ENCODE data around the gene KRT6B. TPM values are rescaled to one million over a fixed set of nuclear protein-coding genes. Genes with fewer than 3 reads are reported as not detected.

KRT6B gene
- polyA plus RNA-seq, 1 donor from 2014 or later: not detected

GRCh38 chr12:52446367-52447045 lies 5.4 kb downstream of the KRT6B start:
- Histone ChIP-seq H3K9me3 (ENCODE audit: low read length) (no peaks in the 10 kb centered on the region), H3K4me2 (ENCODE audit: low read length) (no peak overlapping the region), H3F3A (ENCODE audit: insufficient read depth, low read length, poor library complexity, severe bottlenecking) (no peaks in the 10 kb centered on the region), H2AFZ (ENCODE audit: low read depth, low read length) (no peak overlapping the region), H3K9me2 (ENCODE audit: insufficient read depth, low read length) (no peaks in the 10 kb centered on the region), H3K27ac (ENCODE audit: low read length) (no peak overlapping the region), H3K36me3 (ENCODE audit: insufficient read depth, low read length) (no peaks in the 10 kb centered on the region), H3K79me2 (replicated peaks; ENCODE audit: insufficient read depth, low read length) (no peaks in the 10 kb centered on the region), H3K27me3 (ENCODE audit: insufficient read depth, low read depth, low read length) (no peaks in the 10 kb centered on the region), H3K9ac (ENCODE audit: low read length) (no peak overlapping the region), H4K20me1 (ENCODE audit: insufficient read depth) (no peaks in the 10 kb centered on the region), H3K4me3 (ENCODE audit: low read length) (no peak overlapping the region)
- TF ChIP-seq SMC3 (conservative IDR thresholded peaks at IDR 0.05; ENCODE audit: poor library complexity) (no peak), MXI1 (conservative IDR thresholded peaks at IDR 0.05; ENCODE audit: poor library complexity, severe bottlenecking) (no peak), EZH2 (IDR thresholded peaks at IDR 0.05; ENCODE audit: borderline replicate concordance, insufficient read depth, low read length, poor library complexity, severe bottlenecking) (no peak), POLR2AphosphoS5 (IDR thresholded peaks at IDR 0.05) (no peak), RAD21 (conservative IDR thresholded peaks at IDR 0.05) (no peak), TAF1 (IDR thresholded peaks at IDR 0.05; ENCODE audit: low read depth) (no peak)
- TF ChIP-seq, protein P1, sequence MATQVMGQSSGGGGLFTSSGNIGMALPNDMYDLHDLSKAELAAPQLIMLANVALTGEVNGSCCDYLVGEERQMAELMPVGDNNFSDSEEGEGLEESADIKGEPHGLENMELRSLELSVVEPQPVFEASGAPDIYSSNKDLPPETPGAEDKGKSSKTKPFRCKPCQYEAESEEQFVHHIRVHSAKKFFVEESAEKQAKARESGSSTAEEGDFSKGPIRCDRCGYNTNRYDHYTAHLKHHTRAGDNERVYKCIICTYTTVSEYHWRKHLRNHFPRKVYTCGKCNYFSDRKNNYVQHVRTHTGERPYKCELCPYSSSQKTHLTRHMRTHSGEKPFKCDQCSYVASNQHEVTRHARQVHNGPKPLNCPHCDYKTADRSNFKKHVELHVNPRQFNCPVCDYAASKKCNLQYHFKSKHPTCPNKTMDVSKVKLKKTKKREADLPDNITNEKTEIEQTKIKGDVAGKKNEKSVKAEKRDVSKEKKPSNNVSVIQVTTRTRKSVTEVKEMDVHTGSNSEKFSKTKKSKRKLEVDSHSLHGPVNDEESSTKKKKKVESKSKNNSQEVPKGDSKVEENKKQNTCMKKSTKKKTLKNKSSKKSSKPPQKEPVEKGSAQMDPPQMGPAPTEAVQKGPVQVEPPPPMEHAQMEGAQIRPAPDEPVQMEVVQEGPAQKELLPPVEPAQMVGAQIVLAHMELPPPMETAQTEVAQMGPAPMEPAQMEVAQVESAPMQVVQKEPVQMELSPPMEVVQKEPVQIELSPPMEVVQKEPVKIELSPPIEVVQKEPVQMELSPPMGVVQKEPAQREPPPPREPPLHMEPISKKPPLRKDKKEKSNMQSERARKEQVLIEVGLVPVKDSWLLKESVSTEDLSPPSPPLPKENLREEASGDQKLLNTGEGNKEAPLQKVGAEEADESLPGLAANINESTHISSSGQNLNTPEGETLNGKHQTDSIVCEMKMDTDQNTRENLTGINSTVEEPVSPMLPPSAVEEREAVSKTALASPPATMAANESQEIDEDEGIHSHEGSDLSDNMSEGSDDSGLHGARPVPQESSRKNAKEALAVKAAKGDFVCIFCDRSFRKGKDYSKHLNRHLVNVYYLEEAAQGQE (IDR thresholded peaks at IDR 0.05; ENCODE audit: borderline replicate concordance): no peak
- TF ChIP-seq, protein P2, sequence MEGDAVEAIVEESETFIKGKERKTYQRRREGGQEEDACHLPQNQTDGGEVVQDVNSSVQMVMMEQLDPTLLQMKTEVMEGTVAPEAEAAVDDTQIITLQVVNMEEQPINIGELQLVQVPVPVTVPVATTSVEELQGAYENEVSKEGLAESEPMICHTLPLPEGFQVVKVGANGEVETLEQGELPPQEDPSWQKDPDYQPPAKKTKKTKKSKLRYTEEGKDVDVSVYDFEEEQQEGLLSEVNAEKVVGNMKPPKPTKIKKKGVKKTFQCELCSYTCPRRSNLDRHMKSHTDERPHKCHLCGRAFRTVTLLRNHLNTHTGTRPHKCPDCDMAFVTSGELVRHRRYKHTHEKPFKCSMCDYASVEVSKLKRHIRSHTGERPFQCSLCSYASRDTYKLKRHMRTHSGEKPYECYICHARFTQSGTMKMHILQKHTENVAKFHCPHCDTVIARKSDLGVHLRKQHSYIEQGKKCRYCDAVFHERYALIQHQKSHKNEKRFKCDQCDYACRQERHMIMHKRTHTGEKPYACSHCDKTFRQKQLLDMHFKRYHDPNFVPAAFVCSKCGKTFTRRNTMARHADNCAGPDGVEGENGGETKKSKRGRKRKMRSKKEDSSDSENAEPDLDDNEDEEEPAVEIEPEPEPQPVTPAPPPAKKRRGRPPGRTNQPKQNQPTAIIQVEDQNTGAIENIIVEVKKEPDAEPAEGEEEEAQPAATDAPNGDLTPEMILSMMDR (IDR thresholded peaks at IDR 0.05; ENCODE audit: poor library complexity, severe bottlenecking): no peak

GRCh38 chr12:52445876-52446275 lies 6.1 kb downstream of the KRT6B start:
- no peaks in the 10 kb centered on the region for H4K20me1 ChIP-seq (ENCODE audit: insufficient read depth)
- no peaks in the 10 kb centered on the region for H3F3A ChIP-seq (ENCODE audit: insufficient read depth, low read length, poor library complexity, severe bottlenecking)
- H3K4me2 ChIP-seq (ENCODE audit: low read length): no peak overlapping the region
- H3K27me3 ChIP-seq (ENCODE audit: insufficient read depth, low read depth, low read length): no peaks in the 10 kb centered on the region
- no peak overlapping the region for H2AFZ ChIP-seq (ENCODE audit: low read depth, low read length)
- TF ChIP-seq, protein P2 (IDR thresholded peaks at IDR 0.05; ENCODE audit: poor library complexity, severe bottlenecking): no peak
- TF ChIP-seq SMC3 (conservative IDR thresholded peaks at IDR 0.05; ENCODE audit: poor library complexity) (no peak), EP300 (conservative IDR thresholded peaks at IDR 0.05; ENCODE audit: poor library complexity, severe bottlenecking) (no peak), MXI1 (conservative IDR thresholded peaks at IDR 0.05; ENCODE audit: poor library complexity, severe bottlenecking) (no peak), POLR2AphosphoS5 (IDR thresholded peaks at IDR 0.05) (no peak), EZH2 (IDR thresholded peaks at IDR 0.05; ENCODE audit: borderline replicate concordance, insufficient read depth, low read length, poor library complexity, severe bottlenecking) (no peak), RAD21 (conservative IDR thresholded peaks at IDR 0.05) (no peak), TAF1 (IDR thresholded peaks at IDR 0.05; ENCODE audit: low read depth) (no peak)
- TF ChIP-seq, protein P1 (IDR thresholded peaks at IDR 0.05; ENCODE audit: borderline replicate concordance): no peak
- H3K4me3 ChIP-seq (ENCODE audit: low read length): no peak overlapping the region
- no peaks in the 10 kb centered on the region for H3K9me2 ChIP-seq (ENCODE audit: insufficient read depth, low read length)
- no peak overlapping the region for H3K27ac ChIP-seq (ENCODE audit: low read length)
- H3K36me3 ChIP-seq (ENCODE audit: insufficient read depth, low read length): no peaks in the 10 kb centered on the region
- no peak overlapping the region for H3K9ac ChIP-seq (ENCODE audit: low read length)
- H3K9me3 ChIP-seq (ENCODE audit: low read length): no peaks in the 10 kb centered on the region
- H3K79me2 ChIP-seq (replicated peaks; ENCODE audit: insufficient read depth, low read length): no peaks in the 10 kb centered on the region
